Loucy (cell line): ENCODE results near the gene FAIM.

Source experiments
- H2AFZ ChIP-seq: fragments of 200-600 bp; sonication (generic); 2 replicates; pipeline ENCODE4 v1.6.0; 2016; ENCODE audit warnings: antibody characterized with exemption, mild to moderate bottlenecking, low read length, moderate library complexity
- H3F3A ChIP-seq: fragments of 200-600 bp; 2 replicates; pipeline ENCODE4 v1.6.0; 2016; ENCODE audit warnings: antibody characterized with exemption, low read depth, mild to moderate bottlenecking
- H3K27me3 ChIP-seq: fragments of 200-600 bp; sonication (generic); 2 replicates; pipeline ENCODE4 v1.6.1; 2014; ENCODE audit warnings: low read length, mild to moderate bottlenecking; ENCODE audit not compliant: insufficient read depth, poor library complexity, severe bottlenecking
- H3K36me3 ChIP-seq: fragments of 200-600 bp; sonication (generic); 2 replicates; pipeline ENCODE4 v1.6.1; 2016; ENCODE audit warnings: low read length; ENCODE audit not compliant: insufficient read depth
- H3K4me1 ChIP-seq: fragments of 200-600 bp; sonication (generic); 2 replicates; pipeline ENCODE4 v1.5.1; 2014; ENCODE audit warnings: low read length, mild to moderate bottlenecking; ENCODE audit not compliant: insufficient read depth, poor library complexity, severe bottlenecking
- H3K4me2 ChIP-seq: fragments of 200-600 bp; sonication (generic); 2 replicates; pipeline ENCODE4 v1.6.0; 2014; ENCODE audit warnings: antibody characterized with exemption, low read length, low read depth, mild to moderate bottlenecking; ENCODE audit not compliant: poor library complexity, severe bottlenecking
- H3K4me3 ChIP-seq: fragments of 200-600 bp; sonication (generic); 2 replicates; pipeline ENCODE4 v1.5.1; 2014; ENCODE audit warnings: low read length, mild to moderate bottlenecking, mixed read lengths; ENCODE audit not compliant: poor library complexity, severe bottlenecking
- H3K79me2 ChIP-seq: fragments of 200-600 bp; sonication (generic); 2 replicates; pipeline ENCODE4 v1.6.1; 2014; ENCODE audit warnings: low read length; ENCODE audit not compliant: insufficient read depth
- H3K9ac ChIP-seq: fragments of 200-600 bp; sonication (generic); 2 replicates; pipeline ENCODE4 v1.6.0; 2014; ENCODE audit warnings: mild to moderate bottlenecking, low read depth, low read length, moderate library complexity; ENCODE audit not compliant: poor library complexity, severe bottlenecking
- H3K9me2 ChIP-seq: fragments of 200-600 bp; sonication (generic); replicated peaks from 2 replicates; pipeline ENCODE4 v1.6.1; 2016; ENCODE audit warnings: low read depth, low read length, mixed read lengths
- H3K9me3 ChIP-seq: fragments of 200-600 bp; sonication (generic); 2 replicates; pipeline ENCODE4 v1.6.1; 2014; ENCODE audit warnings: mild to moderate bottlenecking, antibody characterized with exemption, low read length, low read depth; ENCODE audit not compliant: insufficient read depth
- H4K20me1 ChIP-seq: fragments of 200-600 bp; sonication (generic); 2 replicates; pipeline ENCODE4 v1.6.0; 2014; ENCODE audit warnings: antibody characterized with exemption, low read length, mild to moderate bottlenecking; ENCODE audit not compliant: insufficient read depth, poor library complexity, severe bottlenecking
- CTCF ChIP-seq: fragments of 200-600 bp; sonication (generic); conservative IDR thresholded peaks from 2 replicates; pipeline ENCODE4 v1.5.1; 2014; ENCODE audit warnings: mild to moderate bottlenecking, antibody characterized with exemption, low read length
- EZH2phosphoT487 ChIP-seq: fragments of 200-600 bp; IDR thresholded peaks from 2 replicates; pipeline ENCODE4 v1.6.1; 2018; ENCODE audit warnings: antibody characterized with exemption, mild to moderate bottlenecking, moderate library complexity, borderline replicate concordance

Gene FAIM

GRCh38 chr3:138682648-138683047 is 74.1 kb downstream of the FAIM start:
- Histone ChIP-seq H2AFZ (no peak overlapping the region), H3K27me3 (no peaks in the 10 kb centered on the region), H3K9me3 (no peaks in the 10 kb centered on the region), H3K9ac (no peak overlapping the region), H3K36me3 (peaks cover 2% of the 10 kb centered on the region; the same call in 1 of the 2 replicates), H3K4me1 (peaks cover 48% of the 10 kb centered on the region), H4K20me1 (no peaks in the 10 kb centered on the region), H3K4me3 (no peak overlapping the region), H3F3A (peaks cover 11% of the 10 kb centered on the region), H3K79me2 (no peaks in the 10 kb centered on the region), H3K9me2 (no peaks in the 10 kb centered on the region), H3K4me2 (no peak overlapping the region)
- TF ChIP-seq CTCF (no peak), EZH2phosphoT487 (no peak)
